ENCODE measurements around the gene POMT1.

POMT1 gene

GRCh38 chr9:131565369-131565768 is 62.7 kb downstream of the POMT1 start:
- no peak for DNase-seq (ENCODE audit: low spot score)
- POLR2A ChIA-PET (ENCODE audit: low non-redundant PET) = no interaction called here
- CTCF ChIA-PET = interaction anchor here (0.6 kb wide), 1 partner anchor 341 kb away, joined by 4 read pairs; no protein-coding TSS in a partner anchor
- TF ChIP-seq CTCF (conservative IDR thresholded peaks at IDR 0.05; ENCODE audit: low read depth) = no peak
- no peak overlapping the region for H3K27ac ChIP-seq

GRCh38 chr9:131566158-131566557 is 63.4 kb downstream of the POMT1 start:
- no peak overlapping the region for H3K27ac ChIP-seq
- DNase-seq (ENCODE audit: low spot score) = no peak
- POLR2A ChIA-PET (ENCODE audit: low non-redundant PET) = no interaction called here
- no peak for TF ChIP-seq CTCF (conservative IDR thresholded peaks at IDR 0.05; ENCODE audit: low read depth)
- CTCF ChIA-PET = interaction anchor here (0.6 kb wide), 1 partner anchor 342 kb away, joined by 4 read pairs; no protein-coding TSS in a partner anchor

- ChIA-PET POLR2A (ENCODE audit: low non-redundant PET) (no interaction called here), CTCF (interaction anchor here (0.7 kb wide), 1 partner anchor 26 kb away, joined by 3 read pairs; no protein-coding TSS in a partner anchor)
- no peak overlapping the region for H3K27ac ChIP-seq
- no peak for TF ChIP-seq CTCF (conservative IDR thresholded peaks at IDR 0.05; ENCODE audit: low read depth)
- no peak for DNase-seq (ENCODE audit: low spot score)
These were observed 65.2 kb downstream of the POMT1 start for GRCh38 chr9:131567910-131568309.
